K562 (cell line): Measurements from ENCODE around the gene HMGXB3. TPM values are rescaled to one million over a fixed set of nuclear protein-coding genes. Genes with fewer than 3 reads are reported as not detected.
A peak's percentile ranks its signal among the peaks of the same experiment; 100 is the strongest.

ENCODE experiments used
- CUX1 ChIP-seq: fragments of 200-800 bp; sonication (Bioruptor generic); IDR thresholded peaks from 2 replicates; pipeline ENCODE4 v1.6.1; 2016; ENCODE audit warnings: missing genetic modification characterization, missing compliant biosample characterization
- DMBX1 ChIP-seq: fragments of 250-450 bp; sonication (Bioruptor Pico); IDR thresholded peaks from 2 replicates; pipeline ENCODE4 v1.8.0; 2022; ENCODE audit warnings: inconsistent platforms, mild to moderate bottlenecking, moderate library complexity, borderline replicate concordance
- ESRRA ChIP-seq: fragments of 450-650 bp; IDR thresholded peaks from 2 replicates; pipeline ENCODE4 v1.6.1; 2014; ENCODE audit warnings: low read depth, mild to moderate bottlenecking, moderate library complexity, borderline replicate concordance
- LCOR ChIP-seq: sonication (generic); formaldehyde crosslinking; IDR thresholded peaks from 2 replicates; pipeline ENCODE4 v1.8.0; 2022; ENCODE audit warnings: mild to moderate bottlenecking, missing genetic modification reagents
- NCOA4 ChIP-seq: fragments of 450-650 bp; IDR thresholded peaks from 2 replicates; pipeline ENCODE4 v1.6.1; 2018; ENCODE audit warnings: mild to moderate bottlenecking; ENCODE audit not compliant: partially characterized antibody
- NR0B1 ChIP-seq: fragments of 450-650 bp; IDR thresholded peaks from one replicate; pipeline ENCODE4 v1.6.1; 2018; ENCODE audit warnings: mild to moderate bottlenecking, moderate library complexity; ENCODE audit not compliant: partially characterized antibody
- PBX2 ChIP-seq, 2 experiments: IDR thresholded peaks in 1 of 2; conservative IDR thresholded peaks in 1 of 2; 2 replicates each; pipeline ENCODE4 v1.6.1; 2016; ENCODE audit warnings: low read depth in 2 of 2, mild to moderate bottlenecking in 1 of 2, missing compliant biosample characterization in 1 of 2, missing genetic modification characterization in 1 of 2, moderate library complexity in 1 of 2
- TAF15 ChIP-seq: fragments of 200-400 bp; formaldehyde crosslinking; IDR thresholded peaks from 2 replicates; pipeline ENCODE4 v1.6.1; 2017; ENCODE audit warnings: mild to moderate bottlenecking, low read depth, low read length, moderate library complexity
- TAL1 ChIP-seq: fragments of 450-650 bp; IDR thresholded peaks from 2 replicates; pipeline ENCODE4 v1.6.1; 2016; ENCODE audit warnings: mild to moderate bottlenecking
- UBTF ChIP-seq, 2 experiments: IDR thresholded peaks; 2 replicates each; pipeline ENCODE4 v1.6.1; 2012; ENCODE audit warnings: improper control_type of control experiment in 2 of 2, low read depth in 2 of 2, low read length in 2 of 2, borderline replicate concordance in 1 of 2
- ZNF217 ChIP-seq: sonication (generic); formaldehyde crosslinking; IDR thresholded peaks from 2 replicates; pipeline ENCODE4 v1.8.0; 2022; ENCODE audit warnings: mild to moderate bottlenecking, missing genetic modification reagents
- polyA plus RNA-seq, 8 experiments: library from polyadenylated mRNA; depleted of rRNA in 4 of 8; stranded (reverse) in 5 of 8; unstranded in 3 of 8; fragments of >200 nt; fragmentation: Nextera tagmentation in 2 of 8; fragmentation: Illumina TruSeq in 1 of 8; extraction: Ambion mirVana in 2 of 8; extraction: Trizol in 1 of 8; gene quantifications; 2 replicates each; pipeline versions ENCODE4 v1.2.1 to v1.2.3, GENCODE V29; 2011 to 2014; ENCODE audit warnings: inconsistent platforms in 1 of 8, missing spikeins in 1 of 8
- total RNA-seq, 7 experiments: library from RNA; depleted of rRNA in 6 of 7; stranded (reverse); fragments of >200 nt in 6 of 7; fragmentation: Illumina TruSeq in 2 of 7; extraction: Trizol in 2 of 7; gene quantifications; 2 replicates each; pipeline versions ENCODE4 v1.2.1 to v1.2.3, GENCODE V29; 2011 to 2021; ENCODE audit warnings: low replicate concordance in 1 of 7

The HMGXB3 gene
- total and polyA plus RNA-seq, 9 of the 15 experiments (the other 6 are each of a cell fraction or from before 2014, with no cell fraction given), result 1.8 to 44.1 (median 32.2) TPM

GRCh38 chr5:149960272-149961185, 40.0 kb upstream of the HMGXB3 start, which contains the start of gene SLC26A2 (continued):
- TF ChIP-seq UBTF (IDR thresholded peaks at IDR 0.05; ENCODE audit: borderline replicate concordance in 1 of 2, low read depth in 2 of 2, low read length in 2 of 2) (peak in 1 of 2 experiments; percentile 85; a peak in 1 of 4 replicates), ZNF217 (CRISPR knock-in tag) (no peak), LCOR (peak; percentile 40; the same call in 1 of the 2 replicates), CUX1 (CRISPR knock-in tag) (no peak), PBX2 (CRISPR knock-in tag; IDR thresholded peaks at IDR 0.05; ENCODE audit: low read depth) (peak; percentile 98), PBX2 (tag; conservative IDR thresholded peaks at IDR 0.05; ENCODE audit: low read depth) (peak; percentile 99), ESRRA (peak; percentile 44), TAF15 (no peak), TAL1 (no peak), NCOA4 (no peak), NR0B1 (no peak), DMBX1 (CRISPR knock-in tag) (no peak)
